ENCODE measurements around the gene POLR2J.
A peak's percentile ranks its signal among the peaks of the same experiment; 100 is the strongest.
"Not testable (repeated sequence)": the region's sequence is repeated elsewhere in the genome, so short reads cannot be mapped to it uniquely, and the experiment has no call there.

Gene POLR2J

DNA sequence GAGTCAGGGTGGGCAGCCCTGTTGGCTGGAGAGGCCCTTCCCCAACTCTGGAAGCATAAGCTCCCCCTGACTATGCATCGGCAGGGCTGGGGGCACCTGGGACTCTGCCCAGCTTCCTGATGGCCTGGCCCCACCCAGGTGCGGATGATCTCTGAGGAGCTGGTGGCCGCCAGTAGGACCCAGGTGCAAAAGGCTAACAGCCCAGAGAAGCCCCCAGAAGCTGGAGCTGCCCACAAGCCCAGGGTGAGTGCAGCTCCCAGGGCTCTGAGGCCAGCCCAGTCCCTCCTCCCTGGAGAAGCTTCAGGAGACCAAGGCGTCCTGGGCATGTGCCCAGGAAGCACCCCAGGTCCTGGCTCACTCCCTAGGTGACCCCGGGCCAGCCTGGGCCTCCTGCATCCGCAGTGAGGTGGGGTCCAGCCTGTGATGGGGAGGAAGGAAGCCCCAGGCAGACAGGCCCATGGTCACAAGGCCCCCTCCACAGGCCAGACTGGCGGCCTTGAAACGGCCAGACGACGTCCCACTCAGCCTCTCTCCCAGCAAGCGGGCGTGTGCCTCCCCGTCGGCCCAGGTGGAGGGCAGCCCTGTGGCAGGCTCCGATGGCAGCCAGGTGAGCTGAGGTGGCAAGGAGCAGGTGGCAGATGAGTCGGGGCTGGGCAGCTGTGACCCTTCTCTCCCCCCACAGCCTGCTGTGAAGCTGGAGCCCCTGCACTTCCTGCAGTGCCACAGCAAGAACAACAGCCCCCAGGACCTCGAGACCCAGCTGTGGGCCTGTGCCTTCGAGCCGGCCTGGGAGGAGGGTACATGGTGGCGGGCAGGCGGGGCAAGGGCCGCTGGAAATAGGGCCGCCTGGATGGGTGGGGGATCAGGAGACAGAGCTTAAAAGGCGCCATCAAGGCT is 10.9 kb downstream of the POLR2J start:
- no peak for DNase-seq (ENCODE audit: low read depth in 2 of 2, low spot score in 1 of 2)

DNA sequence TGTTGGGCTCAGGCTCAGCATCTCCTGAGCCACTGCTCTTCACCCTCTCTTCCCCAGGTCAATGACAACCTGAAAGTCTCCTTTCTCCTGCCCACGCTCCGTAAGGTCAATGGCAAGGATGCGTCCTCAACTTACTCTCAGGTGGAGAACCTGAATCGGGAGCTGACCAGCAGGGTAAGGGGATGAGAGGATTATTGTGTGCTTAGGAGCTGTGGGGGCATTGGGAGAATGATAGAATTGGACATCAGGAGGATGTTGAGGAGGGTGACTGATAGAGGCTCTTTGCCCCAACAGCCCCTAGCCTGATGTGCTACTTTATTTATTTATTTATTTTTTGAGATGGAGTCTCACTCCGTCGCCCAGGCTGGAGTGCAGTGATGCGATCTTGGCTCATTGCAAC is 12.6 kb downstream of the POLR2J start:
- DNase-seq (ENCODE audit: low read depth in 2 of 2, low spot score in 1 of 2), result no peak

- peak; percentile 83 to 91 for DNase-seq (ENCODE audit: low read depth in 2 of 2, low spot score in 1 of 2)
These were observed 14.0 kb downstream of the POLR2J start, which contains the start of the genes ALKBH4 and LRWD1 for GRCh38 chr7:102464577-102465280. ALKBH4 (minus strand) TSS chr7:102464863; CDS start chr7:102464836, 27 bp downstream. LRWD1 (plus strand) TSS chr7:102464984; CDS start chr7:102465081, 97 bp downstream.

GRCh38 chr7:102463841-102464576 is 14.7 kb downstream of the POLR2J start:
- no peak for DNase-seq (ENCODE audit: low read depth in 2 of 2, low spot score in 1 of 2)

DNA sequence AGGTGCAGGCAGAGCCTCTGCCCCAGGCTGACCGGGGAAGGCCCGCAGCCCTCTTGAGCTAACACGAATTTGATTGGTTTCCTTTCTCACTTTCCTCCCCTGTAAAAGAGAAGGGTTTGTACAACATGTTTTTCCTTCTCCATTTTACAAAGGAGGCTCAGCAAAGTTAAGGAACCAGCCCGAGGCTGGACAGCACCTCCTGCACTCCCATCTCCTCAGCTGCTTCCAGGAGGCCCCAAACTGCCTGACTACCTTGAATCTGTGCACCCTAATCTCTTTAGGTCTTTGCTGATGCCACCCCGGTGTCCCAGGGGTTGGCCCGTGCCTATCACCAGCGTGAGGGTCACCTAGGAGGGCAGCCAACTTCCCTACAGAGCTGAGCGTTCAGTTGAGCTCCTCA is 18.3 kb downstream of the POLR2J start:
- DNase-seq (ENCODE audit: low read depth in 2 of 2, low spot score in 1 of 2), result no peak

GRCh38 chr7:102459221-102459844 is 19.4 kb downstream of the POLR2J start:
- DNase-seq (ENCODE audit: low read depth in 2 of 2, low spot score in 1 of 2), result no peak

DNA sequence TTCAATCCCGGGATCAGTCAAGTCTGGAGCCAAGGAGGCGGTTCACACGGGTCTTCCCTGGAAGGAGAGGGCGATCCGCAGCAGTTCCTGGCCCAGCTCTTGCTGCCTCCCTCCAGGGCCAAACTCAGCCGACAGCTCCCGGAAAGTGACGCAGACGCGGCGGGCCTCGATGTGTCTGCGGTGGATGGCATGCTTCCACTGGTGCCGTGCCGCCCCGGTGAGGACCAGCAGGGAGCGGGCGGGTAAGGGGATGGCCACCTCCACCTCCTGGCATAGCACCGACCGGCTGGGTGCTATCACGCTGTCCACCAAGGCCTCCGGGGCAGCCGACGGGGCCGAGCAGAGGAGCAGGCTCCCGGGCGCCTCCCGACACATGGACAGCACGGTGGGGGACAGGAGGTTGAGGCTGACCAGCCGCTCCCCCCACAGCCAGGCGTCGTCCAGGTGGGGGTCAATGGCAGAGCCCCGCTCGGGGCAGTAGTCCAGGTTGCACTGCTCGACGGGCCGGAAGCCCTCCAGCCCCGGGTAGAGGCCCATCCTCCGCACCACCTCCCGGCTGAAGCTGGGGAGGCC is 21.3 kb downstream of the POLR2J start:
- DNase-seq (ENCODE audit: low read depth in 2 of 2, low spot score in 1 of 2), result no peak

DNA sequence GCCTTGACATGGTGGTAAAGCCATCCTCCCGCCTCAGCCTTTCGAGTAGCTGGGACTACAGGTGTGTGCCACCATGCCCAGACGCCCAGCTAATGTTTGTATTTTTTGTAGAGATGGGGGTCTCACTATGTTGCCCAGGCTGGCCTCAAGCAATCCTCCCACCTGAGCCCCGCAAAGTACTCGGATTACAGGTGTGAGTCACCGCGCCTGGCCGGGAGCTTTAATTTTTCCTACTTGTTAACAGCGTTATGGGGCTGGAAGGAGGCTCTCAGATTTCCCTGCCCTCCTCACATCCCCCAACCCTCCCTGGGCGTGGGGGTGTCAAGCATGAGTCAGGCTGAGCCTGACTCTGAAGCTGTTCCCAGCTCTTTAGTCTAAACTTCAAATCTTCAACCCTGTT is 22.4 kb downstream of the POLR2J start:
- DNase-seq (ENCODE audit: low read depth in 2 of 2, low spot score in 1 of 2), result no peak

DNA sequence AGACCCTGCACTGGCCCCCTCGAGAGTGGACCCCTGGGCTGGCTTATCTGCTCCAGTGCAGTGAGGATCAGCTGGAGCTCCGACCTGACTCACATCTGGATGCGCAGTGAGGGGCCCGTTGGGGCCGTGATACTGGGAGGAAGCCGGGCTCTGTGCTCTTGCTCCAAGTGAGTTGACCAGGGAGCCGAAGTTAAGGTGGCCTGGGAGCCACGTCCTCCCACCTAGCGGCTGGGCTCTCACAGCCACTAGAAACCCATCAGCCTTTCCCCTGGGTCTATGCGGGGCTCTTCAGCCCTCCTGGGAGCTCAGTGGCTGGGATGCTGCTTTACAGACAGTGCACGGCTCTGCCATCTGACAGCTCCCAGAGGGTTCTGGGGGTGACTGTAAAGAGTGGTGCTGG is 23.1 kb downstream of the POLR2J start:
- DNase-seq (ENCODE audit: low read depth in 2 of 2, low spot score in 1 of 2), result no peak

- DNase-seq (ENCODE audit: low read depth in 2 of 2, low spot score in 1 of 2), result not testable (repeated sequence)
These were observed 23.8 kb downstream of the POLR2J start for GRCh38 chr7:102454932-102455331.

DNA sequence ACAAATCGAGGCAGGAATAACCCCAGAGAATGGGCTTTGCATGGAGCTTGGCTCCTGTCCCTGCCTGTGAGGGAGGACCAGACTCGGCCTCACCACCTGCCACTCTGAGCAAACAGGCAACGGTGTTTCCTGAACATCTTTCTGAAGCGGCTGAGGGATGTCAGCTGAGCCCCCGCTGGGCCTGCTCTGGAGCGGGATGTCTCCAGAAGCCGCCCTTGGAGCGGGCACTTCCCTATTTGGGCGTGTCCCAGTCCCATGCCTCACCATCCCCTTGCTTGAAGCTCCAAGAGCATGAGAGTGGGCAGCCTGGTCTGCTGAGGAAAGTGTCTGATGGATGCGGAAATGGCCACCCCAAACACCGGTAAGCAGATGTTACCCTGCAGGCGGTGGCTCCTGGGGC is 24.3 kb downstream of the POLR2J start:
- DNase-seq (ENCODE audit: low read depth in 2 of 2, low spot score in 1 of 2), result no peak

DNA sequence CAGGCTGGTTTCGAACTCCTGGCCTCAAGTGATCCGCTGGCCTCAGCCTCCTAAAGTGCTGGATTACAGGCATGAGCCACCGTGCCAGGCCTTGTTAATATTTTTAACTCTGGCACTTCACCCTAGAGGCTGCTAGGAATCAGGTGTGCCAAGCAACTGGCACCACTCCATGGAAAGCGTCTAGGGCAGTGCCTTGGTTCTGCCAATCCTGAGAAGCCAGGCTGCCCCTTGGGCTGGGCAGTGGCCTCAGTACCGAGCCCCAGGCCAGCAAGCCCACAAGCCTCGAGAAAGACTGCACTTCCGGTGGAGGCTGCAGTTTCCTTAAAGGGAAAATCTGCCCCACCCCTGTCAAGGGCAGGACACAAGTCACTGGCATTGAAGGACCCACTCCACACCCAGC is 25.4 kb downstream of the POLR2J start:
- DNase-seq (ENCODE audit: low read depth in 2 of 2, low spot score in 1 of 2), result no peak

DNA sequence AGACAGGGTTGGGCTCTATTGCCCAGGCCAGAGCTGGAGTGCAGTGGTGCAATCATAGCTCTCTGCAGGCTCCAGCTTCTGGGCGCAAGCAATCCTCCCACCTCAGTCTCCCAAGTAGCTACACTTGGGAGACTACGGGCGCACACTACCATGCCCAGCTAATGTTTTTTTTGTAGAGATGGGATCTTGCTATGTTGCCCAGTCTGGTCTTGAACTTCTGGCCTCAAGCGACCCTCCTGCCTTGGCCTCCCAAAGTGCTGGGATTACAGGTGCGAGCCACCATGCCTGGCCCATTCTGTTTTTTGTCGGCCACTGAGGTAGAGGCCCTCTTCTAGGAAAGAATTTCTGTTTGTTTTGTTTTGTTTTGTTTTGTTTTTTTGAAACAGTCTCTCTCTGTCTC is 26.3 kb downstream of the POLR2J start:
- DNase-seq (ENCODE audit: low read depth in 2 of 2, low spot score in 1 of 2), result no peak

- no peak for DNase-seq (ENCODE audit: low read depth in 2 of 2, low spot score in 1 of 2)
These were observed 27.2 kb downstream of the POLR2J start for GRCh38 chr7:102451371-102452054.

DNA sequence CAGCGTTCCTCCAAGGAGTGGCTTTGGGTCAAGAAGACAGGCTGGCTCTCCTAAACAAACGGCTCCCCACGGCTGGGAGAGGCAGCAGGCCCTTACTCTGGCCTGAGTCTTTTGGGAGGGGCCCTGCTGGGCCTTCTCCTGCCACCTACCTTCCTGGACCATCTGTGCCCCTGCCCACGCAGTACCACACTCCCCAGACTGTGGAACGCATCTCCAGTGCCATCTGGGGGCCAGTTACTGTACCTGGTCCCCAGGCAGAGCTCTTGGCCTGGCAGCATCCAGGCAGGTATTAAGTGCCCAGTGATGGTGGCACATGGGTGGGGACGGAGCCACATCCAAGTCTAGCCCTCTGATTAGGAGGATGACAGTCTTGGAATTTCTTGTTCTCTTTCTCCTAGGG is 28.5 kb downstream of the POLR2J start:
- DNase-seq (ENCODE audit: low read depth in 2 of 2, low spot score in 1 of 2), result no peak

- DNase-seq (ENCODE audit: low read depth in 2 of 2, low spot score in 1 of 2), result no peak
These were observed 29.6 kb downstream of the POLR2J start for GRCh38 chr7:102449136-102449535.

DNA sequence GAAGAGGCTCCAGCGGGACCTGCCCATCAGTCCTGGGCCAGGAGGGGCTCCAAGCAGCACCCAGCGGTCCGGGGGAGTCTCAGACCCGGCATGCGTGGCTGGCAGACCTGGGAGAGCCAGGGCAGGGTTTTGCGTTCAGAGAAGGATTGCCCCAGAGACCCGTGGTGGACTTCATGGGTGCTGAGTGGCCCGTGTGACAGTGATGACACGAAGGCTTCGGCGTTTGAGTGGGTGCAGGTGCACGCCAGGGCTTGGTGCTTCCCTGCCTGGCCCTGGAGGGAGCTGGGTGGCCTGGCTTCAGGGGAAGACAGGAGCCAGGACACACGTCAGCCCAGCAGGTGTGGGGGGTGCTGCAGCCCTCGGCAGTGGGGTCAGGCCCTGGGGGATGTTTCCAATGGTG is 31.4 kb downstream of the POLR2J start:
- no peak for DNase-seq (ENCODE audit: low read depth in 2 of 2, low spot score in 1 of 2)

DNA sequence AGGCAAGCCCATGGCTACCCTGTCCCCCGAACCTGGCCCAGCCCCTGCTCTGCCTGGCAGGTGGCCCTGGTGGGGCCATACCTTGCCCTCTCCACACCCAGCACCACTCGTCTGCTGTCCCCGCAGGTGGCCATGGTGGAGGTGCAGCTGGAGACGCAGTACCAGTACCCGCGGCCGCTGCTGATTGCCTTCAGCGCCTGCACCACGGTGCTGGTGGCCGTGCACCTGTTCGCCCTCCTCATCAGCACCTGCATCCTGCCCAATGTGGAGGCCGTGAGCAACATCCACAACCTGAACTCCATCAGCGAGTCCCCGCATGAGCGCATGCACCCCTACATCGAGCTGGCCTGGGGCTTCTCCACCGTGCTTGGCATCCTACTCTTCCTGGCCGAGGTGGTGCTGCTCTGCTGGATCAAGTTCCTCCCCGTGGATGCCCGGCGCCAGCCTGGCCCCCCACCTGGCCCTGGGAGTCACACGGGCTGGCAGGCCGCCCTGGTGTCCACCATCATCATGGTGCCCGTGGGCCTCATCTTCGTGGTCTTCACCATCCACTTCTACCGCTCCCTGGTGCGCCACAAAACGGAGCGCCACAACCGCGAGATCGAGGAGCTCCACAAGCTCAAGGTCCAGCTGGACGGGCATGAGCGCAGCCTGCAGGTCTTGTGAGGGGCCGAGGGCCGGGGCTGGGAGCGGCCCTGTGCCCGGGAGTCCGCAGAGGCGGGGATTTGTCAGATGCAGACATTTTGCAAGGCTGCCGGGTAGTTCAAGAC is 32.1 kb downstream of the POLR2J start:
- DNase-seq (ENCODE audit: low read depth in 2 of 2, low spot score in 1 of 2), result no peak

DNA sequence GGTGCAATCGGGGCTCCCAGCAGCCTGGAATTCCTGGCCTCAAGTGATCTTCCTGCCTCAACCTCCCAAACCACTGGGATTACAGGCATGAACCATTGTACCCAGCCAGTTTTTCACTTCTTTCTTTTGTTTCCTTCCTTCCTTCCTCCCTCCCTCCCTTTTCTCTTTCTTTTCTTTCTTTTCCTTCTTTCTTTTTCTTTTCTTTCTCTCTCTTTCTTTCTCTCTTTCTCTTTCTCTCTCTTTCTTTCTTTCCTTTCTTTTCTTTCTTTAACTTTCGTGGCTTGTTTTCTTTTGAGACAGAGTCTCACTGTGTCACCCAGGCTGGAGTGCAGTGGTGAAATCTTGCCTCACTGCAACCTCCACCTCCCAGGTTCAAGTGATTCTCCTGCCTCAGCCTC is 33.0 kb downstream of the POLR2J start:
- no peak for DNase-seq (ENCODE audit: low read depth in 2 of 2, low spot score in 1 of 2)

Data from stimulated activated CD8-positive, alpha-beta memory T cell treated with anti-CD3 and anti-CD28 coated beads, Interleukin-4, amount 100 ng/mL, for 1 hour (primary cell).